Measurements from ENCODE around the gene WDR20. TPM values are rescaled to one million over a fixed set of nuclear protein-coding genes. Genes with fewer than 3 reads are reported as not detected.
"Not testable (repeated sequence)": the region's sequence is repeated elsewhere in the genome, so short reads cannot be mapped to it uniquely, and the experiment has no call there.

The WDR20 gene
- total RNA-seq, 3 donors from 2014 or later: 19.5 to 42.0 (median 24.6) TPM

DNA sequence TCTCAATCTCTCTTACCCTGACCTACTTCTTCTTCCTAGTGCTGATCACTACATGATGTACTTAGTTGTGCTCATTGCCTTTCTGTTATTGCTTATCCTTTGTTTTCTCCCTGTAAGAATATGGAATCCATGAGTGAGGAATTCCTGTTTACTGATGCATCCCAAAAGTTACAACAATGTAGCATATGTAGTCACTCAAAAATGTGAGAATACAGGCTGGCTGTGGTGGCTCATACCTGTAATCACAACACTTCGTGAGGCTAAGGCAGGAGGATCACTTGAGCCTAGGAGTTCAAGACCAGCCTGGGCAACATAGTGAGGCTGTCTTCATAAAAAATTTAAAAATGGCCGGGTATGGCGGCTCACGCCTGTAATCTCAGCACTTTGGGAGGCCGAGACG, 8.0 kb upstream of the WDR20 start:
- no peaks in the 10 kb centered on the region for H3K4me1 ChIP-seq
- no peaks in the 10 kb centered on the region for H3K27me3 ChIP-seq
- DNase-seq (ENCODE audit: low spot score in 2 of 2): no peak
- no peak overlapping the region for H3K4me3 ChIP-seq
- H3K27ac ChIP-seq: no peak overlapping the region
- no peaks in the 10 kb centered on the region for H3K36me3 ChIP-seq
- TF ChIP-seq POLR2A (IDR thresholded peaks at IDR 0.05): no peak
- no peak for TF ChIP-seq POLR2AphosphoS5 (IDR thresholded peaks at IDR 0.05)
- TF ChIP-seq, protein P1, sequence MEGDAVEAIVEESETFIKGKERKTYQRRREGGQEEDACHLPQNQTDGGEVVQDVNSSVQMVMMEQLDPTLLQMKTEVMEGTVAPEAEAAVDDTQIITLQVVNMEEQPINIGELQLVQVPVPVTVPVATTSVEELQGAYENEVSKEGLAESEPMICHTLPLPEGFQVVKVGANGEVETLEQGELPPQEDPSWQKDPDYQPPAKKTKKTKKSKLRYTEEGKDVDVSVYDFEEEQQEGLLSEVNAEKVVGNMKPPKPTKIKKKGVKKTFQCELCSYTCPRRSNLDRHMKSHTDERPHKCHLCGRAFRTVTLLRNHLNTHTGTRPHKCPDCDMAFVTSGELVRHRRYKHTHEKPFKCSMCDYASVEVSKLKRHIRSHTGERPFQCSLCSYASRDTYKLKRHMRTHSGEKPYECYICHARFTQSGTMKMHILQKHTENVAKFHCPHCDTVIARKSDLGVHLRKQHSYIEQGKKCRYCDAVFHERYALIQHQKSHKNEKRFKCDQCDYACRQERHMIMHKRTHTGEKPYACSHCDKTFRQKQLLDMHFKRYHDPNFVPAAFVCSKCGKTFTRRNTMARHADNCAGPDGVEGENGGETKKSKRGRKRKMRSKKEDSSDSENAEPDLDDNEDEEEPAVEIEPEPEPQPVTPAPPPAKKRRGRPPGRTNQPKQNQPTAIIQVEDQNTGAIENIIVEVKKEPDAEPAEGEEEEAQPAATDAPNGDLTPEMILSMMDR (IDR thresholded peaks at IDR 0.05): no peak
- intact Hi-C loops (cut with DNase I; ENCODE audit: low total_unique reads): no loop called here
- H3K9me3 ChIP-seq: no peaks in the 10 kb centered on the region

DNA sequence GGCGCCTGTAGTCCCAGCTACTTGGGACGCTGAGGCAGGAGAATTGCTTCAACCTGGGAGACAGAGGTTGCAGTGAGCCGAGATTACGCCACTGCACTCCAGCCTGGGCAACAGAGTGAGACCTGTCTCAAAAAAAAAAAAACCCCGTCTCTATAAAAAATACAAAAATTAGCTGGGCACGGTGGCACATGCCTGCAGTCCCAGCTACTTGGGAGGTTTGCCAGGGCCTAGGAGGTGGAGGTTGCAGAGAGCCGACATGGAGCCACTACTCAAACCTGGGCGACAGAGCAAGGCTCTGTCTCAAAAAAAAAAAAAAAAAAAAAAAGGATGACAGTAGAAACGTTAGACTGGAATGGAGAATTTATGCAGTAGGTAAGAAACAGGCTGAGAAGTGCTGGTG, 5.7 kb upstream of the WDR20 start:
- intact Hi-C loops (cut with DNase I; ENCODE audit: low total_unique reads); H3K27ac ChIP-seq: not testable (repeated sequence)

DNA sequence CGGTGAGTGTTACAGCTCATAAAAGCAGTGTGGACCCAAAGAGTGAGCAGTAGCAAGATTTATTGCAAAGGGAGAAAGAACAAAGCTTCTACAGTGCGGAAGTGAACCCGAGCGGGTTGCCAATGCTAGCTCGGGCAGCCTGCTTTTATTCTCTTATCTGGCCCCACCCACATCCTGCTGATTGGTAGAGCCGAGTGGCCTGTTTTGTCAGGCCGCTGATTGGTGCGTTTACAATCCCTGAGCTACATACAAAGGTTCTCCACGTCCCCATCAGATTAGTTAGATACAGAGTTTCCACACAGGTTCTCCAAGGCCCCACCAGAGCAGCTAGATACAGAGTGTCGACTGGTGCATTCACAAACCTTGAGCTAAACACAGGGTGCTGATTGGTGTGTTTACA, 5.0 kb upstream of the WDR20 start:
- H3K27me3 ChIP-seq; DNase-seq (ENCODE audit: low spot score in 2 of 2); H3K4me3 ChIP-seq; H3K36me3 ChIP-seq; intact Hi-C loops (cut with DNase I; ENCODE audit: low total_unique reads); H3K27ac ChIP-seq; H3K9me3 ChIP-seq; H3K4me1 ChIP-seq: not testable (repeated sequence)

More for the DNA sequence above, 5.7 kb upstream of the WDR20 start:
- not testable (repeated sequence) for DNase-seq (ENCODE audit: low spot score in 2 of 2); H3K4me1 ChIP-seq; H3K4me3 ChIP-seq; H3K36me3 ChIP-seq; H3K27me3 ChIP-seq; H3K9me3 ChIP-seq

DNA sequence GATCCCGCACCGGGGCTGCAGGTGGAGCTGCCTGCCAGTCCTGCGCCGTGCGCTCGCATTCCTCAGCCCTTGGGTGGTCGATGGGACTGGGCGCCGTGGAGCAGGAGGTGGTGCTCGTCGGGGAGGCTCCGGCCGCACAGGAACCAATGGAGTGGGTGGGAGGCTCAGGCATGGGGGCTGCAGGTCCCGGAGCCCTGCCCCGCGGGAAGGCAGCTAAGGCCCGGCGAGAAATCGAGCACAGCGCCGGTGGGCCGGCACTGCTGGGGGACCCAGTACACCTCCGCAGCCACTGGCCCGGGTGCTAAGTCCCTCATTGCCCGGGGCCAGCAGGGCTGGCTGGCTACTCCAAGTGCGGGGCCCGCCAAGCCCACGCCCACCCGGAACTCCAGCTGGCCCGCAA, 4.2 kb upstream of the WDR20 start:
- DNase-seq (ENCODE audit: low spot score in 2 of 2); intact Hi-C loops (cut with DNase I; ENCODE audit: low total_unique reads); H3K4me1 ChIP-seq; H3K27me3 ChIP-seq; H3K9me3 ChIP-seq; H3K27ac ChIP-seq; H3K36me3 ChIP-seq; H3K4me3 ChIP-seq: not testable (repeated sequence)

DNA sequence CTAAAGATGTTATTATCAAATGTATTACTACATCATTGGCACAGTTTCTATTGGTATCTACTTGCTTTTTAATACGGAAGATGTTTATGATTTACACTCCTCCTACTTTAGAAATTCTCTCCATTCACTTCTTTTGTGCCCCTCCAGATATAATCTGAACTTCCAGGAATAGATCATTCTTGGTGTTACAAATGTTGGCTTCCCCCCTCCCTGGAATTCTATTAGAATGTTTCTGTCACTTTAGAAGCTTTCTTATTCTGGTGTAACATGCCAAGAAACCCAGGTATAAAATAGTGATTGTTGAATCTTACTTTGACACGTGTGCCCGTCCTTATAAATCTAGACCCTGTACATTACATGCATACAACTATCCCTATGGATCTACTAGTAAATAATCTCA, 1.2 kb upstream of the WDR20 start:
- TF ChIP-seq, protein P1 (IDR thresholded peaks at IDR 0.05): no peak
- TF ChIP-seq POLR2AphosphoS5 (IDR thresholded peaks at IDR 0.05) (no peak), POLR2A (IDR thresholded peaks at IDR 0.05) (no peak)
- Histone ChIP-seq H3K4me3 (peak overlapping the region; percentile 88 to 94 (median 90)), H3K9me3 (no peaks in the 10 kb centered on the region), H3K27ac (no peak overlapping the region), H3K4me1 (peaks cover 2 to 5% of the 10 kb centered on the region in 2 donors), H3K36me3 (no peaks in the 10 kb centered on the region), H3K27me3 (no peaks in the 10 kb centered on the region)
- intact Hi-C loops (cut with DNase I; ENCODE audit: low total_unique reads): no loop called here
- DNase-seq (ENCODE audit: low spot score in 2 of 2): no peak

DNA sequence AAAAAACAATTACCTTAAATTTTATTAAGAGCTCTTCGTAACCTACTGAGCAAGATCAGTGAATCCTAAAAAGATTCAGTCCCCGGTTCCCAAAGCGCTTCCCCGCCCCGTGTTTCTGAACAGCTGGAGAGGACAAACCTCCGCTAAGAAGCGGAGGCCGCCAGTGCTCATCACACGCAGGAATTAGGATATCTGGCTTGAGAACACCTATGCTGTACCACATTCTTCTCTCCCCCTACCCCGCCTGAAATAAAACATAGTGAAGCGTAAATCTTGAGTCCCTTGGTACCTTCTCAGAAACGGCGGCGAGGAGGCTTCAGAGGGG, 774 bp upstream of the WDR20 start:
- peak overlapping the region; percentile 90 for H3K27ac ChIP-seq

More for the DNA sequence above, 774 bp upstream of the WDR20 start:
- DNase-seq (ENCODE audit: low spot score in 2 of 2): no peak
- no peaks in the 10 kb centered on the region for H3K27me3 ChIP-seq
- no peaks in the 10 kb centered on the region for H3K9me3 ChIP-seq
- peaks cover 2 to 5% of the 10 kb centered on the region in 2 donors for H3K4me1 ChIP-seq
- intact Hi-C loops (cut with DNase I; ENCODE audit: low total_unique reads): no loop called here
- H3K4me3 ChIP-seq: peak overlapping the region; percentile 88 to 94 (median 90)
- no peaks in the 10 kb centered on the region for H3K36me3 ChIP-seq
- TF ChIP-seq POLR2A (IDR thresholded peaks at IDR 0.05): no peak
- TF ChIP-seq POLR2AphosphoS5 (IDR thresholded peaks at IDR 0.05): no peak
- TF ChIP-seq, protein P1 (IDR thresholded peaks at IDR 0.05): no peak

All from breast epithelium (tissue), 4 donors.